Dermis blood vessel endothelial cell (primary cell): ENCODE results near the gene PPTC7. TPM values are rescaled to one million over a fixed set of nuclear protein-coding genes. Genes with fewer than 3 reads are reported as not detected.
"Not testable (repeated sequence)": the region's sequence is repeated elsewhere in the genome, so short reads cannot be mapped to it uniquely, and the experiment has no call there.

Experiments used
- DNase-seq: peaks from one replicate; pipeline ENCODE4 v3.0.0; 2010
- total RNA-seq: library from RNA; depleted of rRNA; stranded (reverse); fragments of >200 nt; gene quantifications from 2 replicates; pipeline ENCODE4 v1.2.3, GENCODE V29; 2014

Gene PPTC7
- total RNA-seq, 1 donor from 2014 or later, result 9.0 TPM

- DNase-seq, result peak; percentile 60
Measured at GRCh38 chr12:110582276-110583136, 612 bp downstream of the PPTC7 start.

- no peak for DNase-seq
Measured at GRCh38 chr12:110581931-110582275, 1.2 kb downstream of the PPTC7 start.

GRCh38 chr12:110579535-110580253, 3.4 kb downstream of the PPTC7 start:
- DNase-seq, result no peak

DNA sequence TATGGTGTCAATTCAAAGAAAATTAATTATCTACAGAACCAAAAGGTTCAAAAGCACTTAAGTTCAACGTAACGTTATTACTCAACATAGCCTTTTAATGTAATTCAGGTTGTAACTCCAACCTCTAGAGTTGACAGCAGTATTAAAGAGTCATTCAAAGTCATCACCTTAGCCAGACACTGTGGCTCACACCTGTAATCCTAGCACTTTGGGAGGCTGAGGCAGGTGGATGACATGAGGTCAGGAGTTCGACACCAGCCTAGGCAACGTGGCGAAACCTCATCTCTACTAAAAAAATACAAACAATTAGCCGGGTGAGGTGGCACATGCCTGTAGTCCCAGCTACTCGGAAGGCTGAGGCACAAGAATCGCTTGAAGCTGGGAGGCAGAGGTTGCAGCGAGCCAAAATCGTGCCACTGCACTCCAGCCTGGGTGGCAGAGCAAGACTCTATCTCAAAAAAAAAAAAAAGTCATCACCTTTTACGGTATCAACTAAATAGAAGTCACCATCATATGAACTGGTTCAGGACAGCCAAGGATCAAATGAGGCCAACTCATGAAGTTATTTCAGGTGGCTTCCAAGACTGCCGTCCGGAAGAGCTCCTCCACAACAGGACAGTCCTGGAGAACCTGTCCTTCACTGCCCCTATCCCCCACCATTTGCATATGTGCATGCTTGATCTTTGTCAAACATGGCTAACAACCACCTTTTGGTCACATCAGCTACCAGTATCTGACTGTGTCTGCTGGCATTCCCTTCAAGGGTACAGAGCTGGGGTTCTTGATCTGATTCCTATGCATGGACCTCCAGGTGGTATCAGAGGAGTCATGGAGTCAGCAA, 4.2 kb downstream of the PPTC7 start:
- DNase-seq, result no peak

GRCh38 chr12:110577864-110578693, 5.0 kb downstream of the PPTC7 start:
- peak; percentile 67 for DNase-seq

DNA sequence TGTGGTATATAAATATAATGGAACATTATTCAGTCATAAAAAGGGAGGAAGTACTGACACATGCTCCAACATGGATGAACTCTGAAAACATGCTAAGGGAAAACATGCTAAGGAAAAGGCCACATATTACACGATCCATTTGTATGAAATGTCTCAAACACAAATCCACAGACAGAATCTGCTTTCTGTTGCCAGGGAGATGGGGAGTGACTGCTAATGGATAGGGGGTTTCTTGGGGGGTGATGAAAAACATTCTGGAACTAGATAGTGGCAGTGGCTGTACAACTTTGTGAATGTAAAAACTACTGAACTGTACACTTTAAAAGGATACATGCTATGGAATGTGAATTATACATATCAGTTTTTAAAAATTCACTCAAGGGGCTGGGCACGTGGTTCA, 6.6 kb downstream of the PPTC7 start:
- no peak for DNase-seq

- no peak for DNase-seq
Measured at GRCh38 chr12:110575326-110575725, 7.8 kb downstream of the PPTC7 start.

- not testable (repeated sequence) for DNase-seq
Measured at GRCh38 chr12:110574717-110575230, 8.3 kb downstream of the PPTC7 start.

- DNase-seq, result no peak
Measured at GRCh38 chr12:110574044-110574443, 9.1 kb downstream of the PPTC7 start.

GRCh38 chr12:110570798-110571197, 12.3 kb downstream of the PPTC7 start:
- DNase-seq, result not testable (repeated sequence)

DNA sequence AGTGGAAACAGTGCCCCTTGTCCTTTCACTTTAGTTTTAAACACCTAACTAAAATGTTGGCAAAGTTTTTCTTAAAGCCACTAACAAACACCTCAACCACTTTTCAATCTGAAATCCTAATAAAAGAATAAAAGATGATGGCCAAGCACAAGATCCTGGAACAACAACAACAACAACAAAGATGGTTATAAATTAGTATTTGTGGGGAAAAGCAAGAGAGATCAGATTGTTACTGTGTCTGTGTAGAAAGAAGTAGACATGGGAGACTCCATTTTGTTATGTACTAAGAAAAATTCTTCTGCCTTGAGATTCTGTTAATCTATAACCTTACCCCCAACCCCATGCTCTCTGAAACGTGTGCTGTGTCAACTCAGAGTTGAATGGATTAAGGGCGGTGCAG, 13.3 kb downstream of the PPTC7 start:
- DNase-seq, result not testable (repeated sequence)

- no peak for DNase-seq
Measured at GRCh38 chr12:110568752-110569151, 14.4 kb downstream of the PPTC7 start.

DNA sequence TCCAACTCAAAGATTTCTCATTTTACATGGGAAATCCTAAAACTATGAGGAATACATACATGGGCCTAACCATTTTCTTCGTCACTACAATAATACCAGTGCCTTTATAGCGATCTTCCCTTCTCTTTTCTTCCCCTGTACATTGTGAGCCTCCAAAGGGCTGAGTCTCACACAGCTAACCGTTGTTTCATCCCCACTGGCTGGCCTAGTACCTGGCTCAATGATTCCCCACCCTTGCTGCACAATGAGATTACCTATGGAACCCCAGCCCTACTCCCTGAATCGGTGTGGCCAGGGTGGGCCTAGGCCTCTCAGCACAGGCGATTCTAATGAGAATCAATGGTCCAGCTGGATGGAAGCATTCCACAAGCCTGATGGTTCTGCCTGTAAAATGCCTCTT, 16.1 kb downstream of the PPTC7 start:
- DNase-seq, result no peak

DNA sequence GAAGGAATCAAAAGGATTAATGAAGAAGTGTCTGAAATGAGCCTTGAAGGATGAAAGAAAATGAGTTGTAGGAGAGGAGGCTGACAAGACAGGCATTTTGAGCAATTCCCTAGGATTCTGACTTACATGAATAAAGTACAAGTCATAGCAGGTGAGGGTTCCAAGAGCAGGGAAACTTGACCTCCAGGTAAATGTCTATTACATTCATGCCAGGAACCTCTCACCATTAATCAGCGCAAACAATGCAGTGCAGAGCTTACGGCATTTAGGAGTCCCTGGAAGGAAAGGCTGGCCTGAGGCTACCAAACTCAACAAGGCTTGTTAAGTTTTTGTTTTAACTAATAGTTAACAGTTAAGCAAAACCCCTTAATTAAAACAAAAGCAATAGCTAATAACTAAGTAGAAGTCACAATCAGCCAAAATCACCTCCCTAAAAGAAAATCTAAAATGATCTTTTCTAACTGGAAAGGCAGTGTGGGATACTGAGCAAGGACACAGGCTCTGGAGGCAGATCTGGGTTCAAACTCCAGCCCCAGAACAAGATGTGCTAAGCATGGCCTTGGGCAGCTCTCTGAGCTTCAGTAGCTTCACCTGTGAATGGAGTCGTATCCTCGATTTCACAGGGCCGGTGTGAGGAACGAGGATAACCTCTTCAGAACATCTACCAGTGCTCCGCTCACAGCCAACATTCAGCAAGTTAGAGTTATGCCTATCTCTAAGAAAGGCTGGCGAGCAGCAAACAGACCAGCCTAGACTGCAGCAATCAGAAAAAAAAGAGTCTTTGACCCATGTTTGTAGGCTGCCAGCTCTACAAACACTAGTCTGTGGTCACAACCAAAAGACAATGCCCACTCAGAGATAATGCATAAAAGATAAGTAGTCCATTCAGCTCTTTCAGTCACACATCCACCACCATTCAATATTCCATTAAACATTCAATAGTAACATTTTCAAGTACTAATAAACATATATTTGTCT, 16.9 kb downstream of the PPTC7 start:
- DNase-seq, result no peak

- no peak for DNase-seq
Measured at GRCh38 chr12:110564471-110564991, 18.6 kb downstream of the PPTC7 start.

- peak; percentile 20 for DNase-seq
Measured at GRCh38 chr12:110563702-110564470, 19.2 kb downstream of the PPTC7 start.

GRCh38 chr12:110562386-110562785, 20.7 kb downstream of the PPTC7 start:
- not testable (repeated sequence) for DNase-seq

DNA sequence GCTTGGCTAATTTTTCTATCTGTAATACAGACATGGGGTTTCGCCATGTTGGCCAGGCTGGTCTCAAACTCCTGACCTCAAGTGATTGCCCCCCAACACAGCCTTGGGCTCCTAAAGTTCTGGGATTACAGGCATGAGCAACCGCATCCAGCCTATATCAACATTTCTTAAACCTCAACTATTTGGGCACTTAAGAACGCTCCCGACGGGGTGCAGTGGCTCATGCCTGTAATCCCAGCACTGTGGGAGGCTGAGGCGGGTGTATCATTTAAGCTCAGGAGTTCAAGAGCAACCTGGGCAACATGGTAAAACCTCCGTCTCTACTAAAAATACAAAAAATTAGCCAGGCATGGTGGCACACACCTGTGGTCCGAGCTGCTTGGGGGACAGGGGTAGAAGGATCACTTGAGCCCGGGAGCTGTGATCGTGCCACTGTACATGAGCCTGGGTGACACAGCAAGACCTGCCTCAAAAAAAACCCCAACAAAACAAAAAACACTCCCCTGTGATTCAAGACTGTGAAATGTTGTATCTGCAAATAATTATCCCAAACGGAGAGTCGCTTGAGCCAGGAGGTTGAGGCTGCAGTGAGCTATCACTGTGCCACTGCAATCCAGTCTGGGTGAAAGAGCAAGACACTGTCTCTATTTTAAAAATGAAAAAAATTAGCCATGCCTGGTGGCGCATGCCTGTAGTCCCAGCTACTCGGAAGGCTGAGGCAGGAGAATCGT, 21.5 kb downstream of the PPTC7 start:
- DNase-seq, result no peak

GRCh38 chr12:110560946-110561345, 22.2 kb downstream of the PPTC7 start:
- no peak for DNase-seq
